ENCODE results near the gene PSORS1C2.

Gene PSORS1C2

GRCh38 chr6:31098449-31098938 lies 40.4 kb downstream of the PSORS1C2 start:
- H3K9ac ChIP-seq (ENCODE audit: insufficient read length) = no peak overlapping the region
- no peaks in the 10 kb centered on the region for H3K36me3 ChIP-seq (ENCODE audit: insufficient read depth, low read length)
- DNase-seq (ENCODE audit: low read depth, low spot score) = no peak
- TF ChIP-seq POLR2AphosphoS5 (IDR thresholded peaks at IDR 0.05; ENCODE audit: borderline replicate concordance, low read depth, low read length) (no peak), FOXP2 (optimal IDR thresholded peaks at IDR 0.05; ENCODE audit: control extremely low read depth, extremely low read length, insufficient read depth) (no peak), EZH2 (IDR thresholded peaks at IDR 0.05) (no peak)
- no peak overlapping the region for H3K4me3 ChIP-seq
- no peak overlapping the region for H3K27ac ChIP-seq
- H3K9me3 ChIP-seq (ENCODE audit: low read depth, low read length) = no peaks in the 10 kb centered on the region

GRCh38 chr6:31096656-31097055 lies 42.2 kb downstream of the PSORS1C2 start:
- Histone ChIP-seq H3K36me3 (ENCODE audit: insufficient read depth, low read length) (no peaks in the 10 kb centered on the region), H3K9ac (ENCODE audit: insufficient read length) (no peak overlapping the region), H3K27ac (no peak overlapping the region), H3K9me3 (ENCODE audit: low read depth, low read length) (no peaks in the 10 kb centered on the region), H3K4me3 (no peak overlapping the region)
- no peak for DNase-seq (ENCODE audit: low read depth, low spot score)
- no peak for TF ChIP-seq FOXP2 (optimal IDR thresholded peaks at IDR 0.05; ENCODE audit: control extremely low read depth, extremely low read length, insufficient read depth)

- TF ChIP-seq POLR2AphosphoS5 (IDR thresholded peaks at IDR 0.05; ENCODE audit: borderline replicate concordance, low read depth, low read length) (no peak), EZH2 (IDR thresholded peaks at IDR 0.05) (no peak), FOXP2 (optimal IDR thresholded peaks at IDR 0.05; ENCODE audit: control extremely low read depth, extremely low read length, insufficient read depth) (no peak)
- no peaks in the 10 kb centered on the region for H3K9me3 ChIP-seq (ENCODE audit: low read depth, low read length)
- no peak overlapping the region for H3K4me3 ChIP-seq
Observed at GRCh38 chr6:31096215-31096614, 42.7 kb downstream of the PSORS1C2 start.

GRCh38 chr6:31094389-31094881 lies 44.4 kb downstream of the PSORS1C2 start:
- TF ChIP-seq FOXP2 (optimal IDR thresholded peaks at IDR 0.05; ENCODE audit: control extremely low read depth, extremely low read length, insufficient read depth) (no peak), EZH2 (IDR thresholded peaks at IDR 0.05) (no peak), POLR2AphosphoS5 (IDR thresholded peaks at IDR 0.05; ENCODE audit: borderline replicate concordance, low read depth, low read length) (no peak)
- Histone ChIP-seq H3K9me3 (ENCODE audit: low read depth, low read length) (no peaks in the 10 kb centered on the region), H3K36me3 (ENCODE audit: insufficient read depth, low read length) (no peaks in the 10 kb centered on the region), H3K9ac (ENCODE audit: insufficient read length) (no peak overlapping the region), H3K27ac (no peak overlapping the region), H3K4me3 (no peak overlapping the region)
- DNase-seq (ENCODE audit: low read depth, low spot score) = no peak

More at GRCh38 chr6:31096215-31096614, 42.7 kb downstream of the PSORS1C2 start:
- Histone ChIP-seq H3K27ac (no peak overlapping the region), H3K36me3 (ENCODE audit: insufficient read depth, low read length) (no peaks in the 10 kb centered on the region), H3K9ac (ENCODE audit: insufficient read length) (no peak overlapping the region)
- DNase-seq (ENCODE audit: low read depth, low spot score) = no peak

GRCh38 chr6:31092769-31093505 lies 45.9 kb downstream of the PSORS1C2 start:
- no peak for DNase-seq (ENCODE audit: low read depth, low spot score)
- peak overlapping the region; percentile 36; the same call in 1 of the 2 replicates for H3K27ac ChIP-seq
- TF ChIP-seq EZH2 (IDR thresholded peaks at IDR 0.05) = no peak
- TF ChIP-seq FOXP2 (optimal IDR thresholded peaks at IDR 0.05; ENCODE audit: control extremely low read depth, extremely low read length, insufficient read depth) = no peak
- no peak for TF ChIP-seq POLR2AphosphoS5 (IDR thresholded peaks at IDR 0.05; ENCODE audit: borderline replicate concordance, low read depth, low read length)
- no peaks in the 10 kb centered on the region for H3K9me3 ChIP-seq (ENCODE audit: low read depth, low read length)
- no peak overlapping the region for H3K9ac ChIP-seq (ENCODE audit: insufficient read length)
- H3K4me3 ChIP-seq = no peak overlapping the region
- H3K36me3 ChIP-seq (ENCODE audit: insufficient read depth, low read length) = no peaks in the 10 kb centered on the region

GRCh38 chr6:31092238-31092637 lies 46.6 kb downstream of the PSORS1C2 start:
- H3K9me3 ChIP-seq (ENCODE audit: low read depth, low read length) = no peaks in the 10 kb centered on the region
- TF ChIP-seq FOXP2 (optimal IDR thresholded peaks at IDR 0.05; ENCODE audit: control extremely low read depth, extremely low read length, insufficient read depth) (no peak), POLR2AphosphoS5 (IDR thresholded peaks at IDR 0.05; ENCODE audit: borderline replicate concordance, low read depth, low read length) (no peak)
- H3K36me3 ChIP-seq (ENCODE audit: insufficient read depth, low read length) = no peaks in the 10 kb centered on the region
- DNase-seq (ENCODE audit: low read depth, low spot score) = no peak
- no peak overlapping the region for H3K9ac ChIP-seq (ENCODE audit: insufficient read length)
- H3K27ac ChIP-seq = no peak overlapping the region
- H3K4me3 ChIP-seq = no peak overlapping the region

GRCh38 chr6:31091680-31092079 lies 47.2 kb downstream of the PSORS1C2 start:
- H3K27ac ChIP-seq = no peak overlapping the region
- no peak overlapping the region for H3K9ac ChIP-seq (ENCODE audit: insufficient read length)
- H3K4me3 ChIP-seq = no peak overlapping the region
- TF ChIP-seq EZH2 (IDR thresholded peaks at IDR 0.05) (no peak), POLR2AphosphoS5 (IDR thresholded peaks at IDR 0.05; ENCODE audit: borderline replicate concordance, low read depth, low read length) (no peak), FOXP2 (optimal IDR thresholded peaks at IDR 0.05; ENCODE audit: control extremely low read depth, extremely low read length, insufficient read depth) (no peak)
- H3K36me3 ChIP-seq (ENCODE audit: insufficient read depth, low read length) = no peaks in the 10 kb centered on the region
- H3K9me3 ChIP-seq (ENCODE audit: low read depth, low read length) = no peaks in the 10 kb centered on the region
- DNase-seq (ENCODE audit: low read depth, low spot score) = no peak

- TF ChIP-seq FOXP2 (optimal IDR thresholded peaks at IDR 0.05; ENCODE audit: control extremely low read depth, extremely low read length, insufficient read depth) = no peak
- no peak for DNase-seq (ENCODE audit: low read depth, low spot score)
- H3K36me3 ChIP-seq (ENCODE audit: insufficient read depth, low read length) = no peaks in the 10 kb centered on the region
- H3K27ac ChIP-seq = no peak overlapping the region
- no peak overlapping the region for H3K9ac ChIP-seq (ENCODE audit: insufficient read length)
- no peak overlapping the region for H3K4me3 ChIP-seq
- H3K9me3 ChIP-seq (ENCODE audit: low read depth, low read length) = no peaks in the 10 kb centered on the region
Observed at GRCh38 chr6:31090973-31091364, 47.9 kb downstream of the PSORS1C2 start.
